GM21367 (cell line): ENCODE measurements around the gene DUSP3.

ENCODE experiments used
- ATAC-seq: cut with Tn5 transposase; IDR thresholded peaks from one replicate; pipeline ENCODE4 v1.9.1; 2021; ENCODE audit not compliant: unreplicated experiment

The DUSP3 gene

DNA sequence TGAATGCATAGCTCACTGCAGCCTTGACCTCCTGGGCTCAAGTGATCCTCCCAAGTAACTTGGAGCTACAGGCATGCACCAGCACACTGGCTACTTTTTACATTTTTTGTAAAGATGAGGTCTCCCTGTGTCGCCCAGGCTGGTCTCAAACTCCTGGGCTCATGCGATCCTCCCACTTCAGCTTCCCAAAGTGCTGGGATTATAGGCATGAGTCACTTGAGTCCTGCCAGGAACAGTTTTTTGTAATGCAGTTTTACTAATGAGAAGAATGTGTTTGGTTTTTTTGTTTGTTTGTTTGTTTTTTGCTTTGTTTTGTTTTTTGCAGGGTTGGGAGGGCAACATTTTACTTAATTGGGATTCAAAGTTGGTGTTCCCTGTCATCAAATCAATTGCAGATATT, 42.4 kb downstream of the DUSP3 start:
- ATAC-seq: no peak

DNA sequence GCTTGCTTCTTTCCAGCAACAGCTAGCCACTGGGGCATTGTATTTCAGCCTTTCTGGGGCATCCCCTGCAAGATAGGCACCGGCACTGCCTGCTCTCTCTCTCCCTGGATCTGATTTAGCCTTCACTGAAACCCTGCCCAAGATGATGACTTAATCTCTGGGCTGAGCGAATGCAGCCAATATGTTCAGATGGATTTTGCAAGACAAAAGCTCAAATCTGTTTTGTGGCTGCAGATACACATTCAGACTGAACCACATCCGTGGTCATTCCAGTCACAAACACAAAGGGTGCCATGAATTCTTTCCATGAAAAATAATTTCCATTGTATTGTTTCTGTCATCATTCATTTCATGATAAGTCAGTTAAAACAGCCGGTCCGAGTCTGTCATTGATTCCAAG, 44.4 kb downstream of the DUSP3 start:
- no peak for ATAC-seq

DNA sequence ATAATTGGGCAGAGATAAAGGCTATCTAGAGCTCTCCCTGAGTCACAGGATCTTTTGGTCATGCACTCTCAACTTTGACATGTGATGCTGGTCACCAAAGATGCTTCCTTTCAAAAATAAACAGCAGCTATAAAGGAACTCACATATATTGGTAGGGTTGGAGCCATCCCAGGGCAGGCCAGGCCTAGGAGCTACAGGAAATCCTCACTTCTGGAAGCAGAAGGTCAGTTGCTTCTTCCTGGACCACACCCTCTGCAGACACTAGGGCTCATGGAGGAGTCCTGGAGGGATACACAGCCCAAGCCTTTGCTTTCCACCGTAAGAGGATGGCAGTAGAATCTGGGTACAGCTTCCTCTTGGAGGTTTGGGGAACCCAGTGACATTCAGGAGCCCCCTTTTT, 44.8 kb downstream of the DUSP3 start:
- no peak for ATAC-seq

DNA sequence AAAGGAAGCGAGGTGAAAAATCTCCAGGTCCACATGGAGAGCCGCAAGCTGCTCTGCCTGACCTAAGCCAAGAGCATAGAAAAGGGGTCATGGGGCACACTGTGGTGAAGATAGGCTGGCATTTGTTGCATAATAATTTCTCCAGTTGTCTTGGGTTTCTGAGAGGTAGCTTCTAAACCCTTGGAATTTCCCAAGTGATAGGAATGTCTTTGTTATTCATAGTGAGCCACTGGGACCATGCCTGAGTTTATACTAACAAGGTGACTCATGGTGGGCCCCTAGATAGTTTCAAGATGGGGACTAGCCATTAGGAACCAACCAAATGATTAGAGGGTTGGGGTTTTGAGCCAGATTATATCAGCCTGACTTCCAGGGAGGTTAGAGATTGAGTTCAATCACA, 45.8 kb downstream of the DUSP3 start:
- ATAC-seq: no peak

DNA sequence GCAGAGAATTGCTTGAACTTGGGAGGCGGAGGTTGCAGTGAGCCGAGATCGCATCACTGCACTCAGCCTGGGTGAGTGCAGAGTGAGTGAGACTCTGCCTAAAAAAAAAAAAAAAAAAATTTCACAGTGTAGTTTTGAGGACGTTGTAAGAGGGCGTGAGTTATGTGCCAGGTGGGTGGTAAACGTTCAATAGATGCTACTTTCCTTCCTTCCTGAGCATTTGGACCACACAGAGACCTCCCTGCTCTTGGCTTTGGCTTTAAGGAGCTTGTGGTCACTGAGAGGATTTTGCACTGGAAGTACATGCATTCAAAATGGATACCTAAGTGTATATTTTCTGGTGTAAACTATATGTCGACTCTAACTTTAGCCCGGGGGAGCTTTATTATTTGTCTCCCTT, 50.7 kb downstream of the DUSP3 start:
- no peak for ATAC-seq

DNA sequence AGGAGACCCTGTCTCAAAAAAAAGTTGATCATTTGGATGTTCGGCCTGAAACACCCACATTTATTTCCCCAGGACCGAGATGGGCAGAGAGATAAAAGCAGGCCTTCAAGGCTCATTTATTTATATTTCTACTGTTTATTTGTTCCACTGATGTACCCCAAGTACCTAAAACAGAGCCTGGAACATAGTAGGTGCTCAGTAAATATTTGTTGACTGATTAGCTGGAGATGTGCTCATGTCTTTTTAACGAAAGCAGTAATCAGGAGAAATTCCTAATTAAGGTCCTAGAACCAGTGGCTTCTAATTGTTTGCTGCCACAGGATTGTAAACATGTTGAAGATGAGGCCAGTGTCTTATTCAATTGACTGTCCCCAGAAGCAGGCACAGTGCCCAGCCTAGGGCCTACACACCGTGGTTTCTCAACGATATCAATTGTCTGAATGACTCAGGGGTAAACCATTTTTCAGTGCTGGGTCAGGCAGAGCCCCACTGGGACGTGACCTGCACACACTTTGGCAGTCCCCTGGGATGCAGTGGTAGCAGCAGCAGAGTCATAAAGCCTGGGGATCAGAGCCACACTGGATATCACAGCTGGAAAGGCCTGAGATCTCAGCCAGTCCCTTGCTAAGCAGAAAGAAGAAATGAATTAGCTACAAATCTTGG, 54.9 kb downstream of the DUSP3 start:
- ATAC-seq: no peak

DNA sequence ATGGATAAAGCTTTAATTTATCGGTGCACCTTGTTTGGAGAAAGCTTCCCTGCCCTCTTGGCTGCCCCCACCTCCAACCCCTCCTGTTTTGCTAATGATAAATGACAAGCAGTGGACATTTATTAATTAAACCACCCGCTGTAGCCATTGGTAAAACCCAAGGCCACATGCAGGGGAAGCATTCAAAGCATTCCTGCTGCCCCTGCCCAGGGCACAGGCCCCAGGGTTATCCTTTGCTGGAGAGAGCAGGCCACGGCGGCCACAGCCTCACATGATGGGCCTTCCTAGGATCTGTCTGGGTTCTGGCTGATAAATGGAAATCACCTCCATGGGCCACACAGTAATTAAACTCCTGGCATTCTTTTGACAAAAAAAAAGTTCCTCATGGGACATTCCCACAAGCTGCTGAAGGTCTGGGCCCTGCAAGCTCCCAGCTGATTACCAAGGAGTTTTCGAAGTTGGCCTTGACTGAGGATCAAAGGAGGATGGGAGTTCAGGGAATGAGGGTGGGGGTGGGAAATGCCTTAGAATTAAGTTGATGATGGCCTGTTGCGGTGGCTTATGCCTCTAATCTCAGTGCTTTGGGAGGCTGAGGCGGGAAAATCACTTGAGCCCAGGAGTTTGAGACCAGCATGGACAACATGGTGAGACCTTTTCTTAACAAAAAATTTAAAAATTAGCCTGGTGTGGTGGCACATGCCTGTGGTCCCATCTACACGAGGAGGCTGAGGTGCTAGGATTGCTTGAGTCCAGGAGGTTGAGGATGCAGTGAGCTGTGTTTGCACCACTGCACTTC, 55.7 kb downstream of the DUSP3 start:
- ATAC-seq: no peak

DNA sequence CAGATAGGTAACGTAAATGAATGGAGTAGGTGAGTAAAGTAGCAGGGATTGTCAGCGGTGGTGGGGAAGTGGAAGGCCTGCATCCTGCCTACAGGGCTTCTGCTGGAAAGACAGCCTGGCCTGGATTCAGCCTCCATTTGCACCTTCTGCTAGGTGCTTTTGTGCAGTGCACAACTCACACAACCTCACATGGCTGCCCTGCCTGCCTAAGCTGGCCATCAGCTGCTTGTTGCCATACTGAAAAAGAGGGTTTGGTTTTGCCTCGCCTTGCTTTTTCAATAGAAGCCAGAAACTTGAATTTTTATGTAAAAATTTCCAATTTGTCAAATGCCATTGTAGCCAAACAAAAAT, 56.5 kb downstream of the DUSP3 start:
- ATAC-seq: no peak

DNA sequence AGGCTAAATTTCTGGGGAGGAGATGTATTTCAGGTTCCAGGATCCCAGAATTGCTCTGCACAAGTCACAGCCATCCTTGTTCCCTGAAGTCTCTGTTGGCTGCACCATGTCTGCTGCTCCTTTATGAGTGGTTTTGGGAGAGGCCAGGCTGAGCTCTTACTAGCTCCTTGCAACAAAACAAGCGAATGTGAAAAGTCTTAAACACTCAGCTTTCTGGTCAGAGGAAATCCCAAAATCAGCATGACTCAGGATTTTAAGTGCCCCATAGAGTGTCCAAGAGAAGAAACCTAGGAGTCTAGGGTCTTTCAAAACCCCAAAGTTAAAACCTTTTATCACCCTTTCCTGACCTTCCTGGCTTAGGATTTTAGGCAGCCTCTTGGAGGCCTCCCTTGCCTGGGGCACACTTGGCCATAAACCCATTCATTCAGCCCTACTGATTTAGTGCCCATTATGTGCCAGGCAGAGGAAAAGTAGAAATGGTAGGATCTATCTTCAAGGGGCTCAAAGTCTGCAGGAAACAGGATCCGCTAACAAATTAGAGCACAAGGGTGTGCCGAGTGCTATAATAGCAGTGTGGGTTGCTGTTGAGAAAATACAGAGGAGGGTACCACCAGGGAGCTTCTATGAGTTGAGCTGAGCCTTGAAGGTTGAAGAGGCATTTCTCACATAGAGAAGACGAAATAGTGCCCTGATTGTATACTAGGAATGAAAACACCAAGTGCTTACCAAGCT, 57.1 kb downstream of the DUSP3 start:
- ATAC-seq: no peak

DNA sequence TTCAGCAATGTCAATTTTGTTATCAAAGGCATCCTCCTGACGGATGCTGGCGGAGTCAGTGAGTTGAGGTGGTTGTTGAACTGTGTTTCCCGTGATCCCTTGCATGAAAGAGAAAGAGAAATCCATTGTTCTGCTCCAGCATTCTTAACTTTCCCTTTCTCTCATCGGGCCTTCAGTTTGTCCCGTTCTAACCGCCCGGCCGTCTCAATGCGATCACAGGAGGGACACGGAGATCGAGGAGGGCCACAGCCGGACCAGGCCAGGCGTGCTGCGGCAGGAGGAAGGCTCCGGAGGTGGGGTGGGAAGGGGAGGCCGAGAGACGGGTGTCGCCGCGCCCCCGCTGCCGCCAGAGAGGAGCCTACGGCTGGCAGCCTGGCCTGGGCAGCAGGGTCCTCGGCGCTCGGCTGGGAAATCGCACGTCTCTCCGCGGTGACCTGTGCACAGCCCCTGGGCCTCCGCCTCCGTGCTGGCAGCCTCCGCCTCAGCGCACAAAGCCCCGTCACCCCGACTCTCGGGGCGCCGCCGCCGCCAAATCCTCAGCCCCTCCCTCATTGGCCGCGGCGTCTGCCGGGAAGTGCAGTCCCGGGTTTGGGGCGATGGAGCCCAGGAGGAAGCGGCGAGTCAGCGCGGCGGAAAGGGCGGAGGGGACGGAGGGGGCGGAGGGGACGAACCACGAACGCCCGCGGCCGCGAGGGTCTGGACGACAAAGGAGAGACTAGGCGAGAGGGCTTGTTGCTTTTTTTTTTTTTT, 58.3 kb downstream of the DUSP3 start:
- ATAC-seq: no peak

DNA sequence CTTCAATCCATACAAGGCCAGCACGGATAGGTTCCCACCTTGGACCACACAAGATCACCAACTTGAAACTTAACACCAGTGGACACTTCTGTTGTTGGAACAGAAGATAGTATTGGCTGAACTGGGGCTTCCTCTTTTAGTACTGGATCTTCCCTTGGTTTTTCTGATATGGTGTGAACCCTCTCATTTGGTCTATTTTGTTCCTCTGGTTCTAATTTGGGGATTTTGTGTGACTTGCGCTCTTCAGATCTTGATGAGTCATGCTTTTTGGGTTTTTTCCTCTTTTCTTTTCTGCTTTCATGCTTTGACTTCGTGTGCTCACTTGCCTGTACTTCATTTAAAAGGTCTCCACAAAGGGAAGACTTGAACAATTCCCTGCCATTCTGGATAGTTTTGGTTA, 59.2 kb downstream of the DUSP3 start:
- no peak for ATAC-seq

DNA sequence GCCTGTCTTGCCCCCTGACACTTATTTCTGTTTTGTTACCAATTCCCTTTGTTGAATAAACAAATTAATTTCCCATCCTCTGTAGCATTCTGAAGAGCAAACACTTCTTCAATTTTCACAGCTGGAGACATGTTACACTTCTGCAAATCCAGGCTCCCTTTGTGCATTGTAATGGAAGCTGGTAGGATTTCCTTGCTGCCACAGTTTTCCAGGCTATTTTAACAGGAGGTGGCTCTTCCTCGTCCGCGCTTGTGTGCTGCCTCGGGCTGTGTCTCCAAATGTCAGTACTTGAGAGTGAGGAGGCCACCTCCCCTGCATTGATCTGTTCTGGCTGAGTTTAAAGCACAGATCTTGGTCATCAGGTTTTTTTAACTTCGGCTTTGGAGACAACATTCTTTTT, 60.2 kb downstream of the DUSP3 start:
- no peak for ATAC-seq

DNA sequence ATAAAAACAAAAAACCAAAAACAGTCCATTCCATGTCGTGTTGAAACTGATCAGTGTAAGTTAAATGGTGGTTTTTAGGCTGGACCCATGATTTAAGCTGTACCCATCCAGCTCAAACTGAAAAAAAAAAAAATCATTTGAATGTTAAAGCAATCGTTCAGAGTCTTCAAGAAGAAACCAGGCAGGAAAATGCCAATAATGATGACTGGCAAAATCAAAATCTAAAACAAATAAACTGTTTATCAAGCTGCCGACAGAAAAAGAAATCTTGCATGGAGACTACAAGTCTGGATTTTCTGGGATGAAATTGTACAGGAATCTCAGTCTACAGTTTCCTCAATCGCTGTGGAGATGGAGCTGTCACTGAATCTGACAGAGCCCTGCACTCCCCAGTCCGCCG, 60.9 kb downstream of the DUSP3 start:
- no peak for ATAC-seq
